ENCODE data around the gene LSM14A.
"Not testable (repeated sequence)": the region's sequence is repeated elsewhere in the genome, so short reads cannot be mapped to it uniquely, and the experiment has no call there.

The LSM14A gene

GRCh38 chr19:34213283-34213682, 41.0 kb downstream of the LSM14A start:
- in situ Hi-C loops (cut with HindIII; ENCODE audit: low sequenced_read_pairs): no loop called here
- H3K4me3 ChIP-seq (ENCODE audit: low read depth, low read length): no peak overlapping the region
- no peak for TF ChIP-seq CTCF (IDR thresholded peaks at IDR 0.05; ENCODE audit: low read depth, low read length, missing control alignments)
- no peak for DNase-seq (ENCODE audit: low read depth)

GRCh38 chr19:34214040-34214439, 41.7 kb downstream of the LSM14A start:
- no peak overlapping the region for H3K4me3 ChIP-seq (ENCODE audit: low read depth, low read length)
- TF ChIP-seq CTCF (IDR thresholded peaks at IDR 0.05; ENCODE audit: low read depth, low read length, missing control alignments): no peak
- DNase-seq (ENCODE audit: low read depth): no peak
- in situ Hi-C loops (cut with HindIII; ENCODE audit: low sequenced_read_pairs): no loop called here

GRCh38 chr19:34215006-34215665, 42.8 kb downstream of the LSM14A start:
- in situ Hi-C loops (cut with HindIII; ENCODE audit: low sequenced_read_pairs): no loop called here
- no peak overlapping the region for H3K4me3 ChIP-seq (ENCODE audit: low read depth, low read length)
- no peak for TF ChIP-seq CTCF (IDR thresholded peaks at IDR 0.05; ENCODE audit: low read depth, low read length, missing control alignments)

GRCh38 chr19:34215666-34216038, 43.3 kb downstream of the LSM14A start:
- no peak for DNase-seq (ENCODE audit: low read depth)
- no peak overlapping the region for H3K4me3 ChIP-seq (ENCODE audit: low read depth, low read length)
- in situ Hi-C loops (cut with HindIII; ENCODE audit: low sequenced_read_pairs): no loop called here
- TF ChIP-seq CTCF (IDR thresholded peaks at IDR 0.05; ENCODE audit: low read depth, low read length, missing control alignments): no peak

More at GRCh38 chr19:34215006-34215665, 42.8 kb downstream of the LSM14A start:
- no peak for DNase-seq (ENCODE audit: low read depth)

GRCh38 chr19:34216745-34217219, 44.5 kb downstream of the LSM14A start:
- DNase-seq (ENCODE audit: low read depth); H3K4me3 ChIP-seq (ENCODE audit: low read depth, low read length); in situ Hi-C loops (cut with HindIII; ENCODE audit: low sequenced_read_pairs): not testable (repeated sequence)

- no peak for TF ChIP-seq CTCF (IDR thresholded peaks at IDR 0.05; ENCODE audit: low read depth, low read length, missing control alignments)
Observed at GRCh38 chr19:34217952-34218817, 45.9 kb downstream of the LSM14A start.

GRCh38 chr19:34218818-34219164, 46.5 kb downstream of the LSM14A start:
- TF ChIP-seq CTCF (IDR thresholded peaks at IDR 0.05; ENCODE audit: low read depth, low read length, missing control alignments): no peak
- no peak overlapping the region for H3K4me3 ChIP-seq (ENCODE audit: low read depth, low read length)
- in situ Hi-C loops (cut with HindIII; ENCODE audit: low sequenced_read_pairs): no loop called here
- no peak for DNase-seq (ENCODE audit: low read depth)

More at GRCh38 chr19:34217952-34218817, 45.9 kb downstream of the LSM14A start:
- peak; percentile 97 for DNase-seq (ENCODE audit: low read depth)
- in situ Hi-C loops (cut with HindIII; ENCODE audit: low sequenced_read_pairs): no loop called here
- H3K4me3 ChIP-seq (ENCODE audit: low read depth, low read length): no peak overlapping the region

All from astrocyte of the cerebellum (primary cell).